GM12891 (cell line): ENCODE measurements around the gene SUPT20HL1.

Experiments
- DNase-seq: peaks from one replicate; pipeline ENCODE4 v3.0.0; 2011; ENCODE audit warnings: low spot score; ENCODE audit not compliant: insufficient read length
- FAIRE-seq: peaks from 2 replicates; lab custom pipeline; 2011; peaks lifted over from hg19 to GRCh38; lab: Jason Lieb, UNC
- PAX5 ChIP-seq: IDR thresholded peaks from 2 replicates; pipeline ENCODE4 v1.6.1; 2011; ENCODE audit warnings: low read length, moderate library complexity, mild to moderate bottlenecking; ENCODE audit not compliant: insufficient read depth, severe bottlenecking
- POLR2A ChIP-seq: IDR thresholded peaks from 2 replicates; pipeline ENCODE4 v1.6.1; 2011; ENCODE audit warnings: low read depth, low read length, control low read depth
- POLR2AphosphoS5 ChIP-seq: IDR thresholded peaks from 2 replicates; pipeline ENCODE4 v1.6.1; 2011; ENCODE audit warnings: low read depth, low read length, control low read depth
- POU2F2 ChIP-seq: IDR thresholded peaks from 2 replicates; pipeline ENCODE4 v1.6.1; 2011; ENCODE audit warnings: low read depth, mild to moderate bottlenecking, control low read depth, low read length, moderate library complexity
- SPI1 ChIP-seq: IDR thresholded peaks from 2 replicates; pipeline ENCODE4 v1.6.1; 2011; ENCODE audit warnings: low read depth, low read length, control low read depth
- TAF1 ChIP-seq: IDR thresholded peaks from 2 replicates; pipeline ENCODE4 v1.6.1; 2011; ENCODE audit warnings: low read depth, low read length, control low read depth

Gene SUPT20HL1

GRCh38 chrX:24396236-24396930, 35.9 kb downstream of the SUPT20HL1 start:
- no peak for TF ChIP-seq PAX5
- no peak for TF ChIP-seq POU2F2
- TF ChIP-seq POLR2AphosphoS5 = no peak
- no peak for TF ChIP-seq SPI1
- no peak for TF ChIP-seq POLR2A
- TF ChIP-seq TAF1 = no peak
- DNase-seq (no peak), FAIRE-seq (no peak)

- DNase-seq (no peak), FAIRE-seq (no peak)
- TF ChIP-seq POU2F2 (no peak), PAX5 (no peak), POLR2A (no peak), TAF1 (no peak), POLR2AphosphoS5 (no peak), SPI1 (no peak)
These were observed 36.5 kb downstream of the SUPT20HL1 start for GRCh38 chrX:24396931-24397279.

- FAIRE-seq = no peak
- no peak for DNase-seq
- TF ChIP-seq TAF1 = no peak
These were observed 38.3 kb downstream of the SUPT20HL1 start for GRCh38 chrX:24398766-24399165.

DNA sequence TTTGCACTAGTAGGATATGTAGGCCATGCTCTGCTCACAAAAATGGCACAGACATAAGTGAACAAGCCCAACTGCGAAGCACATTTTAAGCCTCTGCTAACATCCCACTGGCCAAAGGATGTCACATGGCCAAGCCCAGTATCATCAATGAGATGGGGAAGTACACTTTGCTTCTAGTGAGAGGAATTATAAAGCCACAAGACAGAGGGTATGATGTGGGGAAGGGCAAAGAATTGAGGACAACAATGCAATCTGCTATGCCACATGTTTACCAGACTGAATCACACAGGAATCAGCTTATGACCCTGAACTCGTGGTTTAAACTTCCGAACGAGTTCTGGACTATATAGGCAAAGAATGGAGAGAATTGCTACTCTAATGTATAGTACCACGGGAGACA, 39.1 kb downstream of the SUPT20HL1 start:
- no peak for TF ChIP-seq SPI1
- TF ChIP-seq POLR2A = no peak
- no peak for TF ChIP-seq TAF1
- no peak for TF ChIP-seq POU2F2
- no peak for TF ChIP-seq PAX5
- no peak for TF ChIP-seq POLR2AphosphoS5
- no peak for FAIRE-seq
- no peak for DNase-seq

GRCh38 chrX:24405959-24406358, 45.5 kb downstream of the SUPT20HL1 start:
- TF ChIP-seq POLR2A (no peak), SPI1 (no peak)
- DNase-seq = no peak
- FAIRE-seq = no peak
